Keratinocyte (primary cell): Measurements from ENCODE around the gene CASKIN2.
A peak's percentile ranks its signal among the peaks of the same experiment; 100 is the strongest.

ENCODE experiments used
- CTCF ChIP-seq, 3 experiments: IDR thresholded peaks in 1 of 3; conservative IDR thresholded peaks in 1 of 3; optimal IDR thresholded peaks in 1 of 3; 2 replicates in 2 of 3; 3 replicates in 1 of 3; pipeline versions ENCODE3 to v1.5.1; 2011; ENCODE audit warnings: low read length in 3 of 3, mild to moderate bottlenecking in 3 of 3, moderate library complexity in 2 of 3, control low read depth in 1 of 3, inconsistent platforms in 1 of 3; ENCODE audit not compliant: insufficient read depth in 2 of 3; ENCODE audit errors: extremely low read depth in 1 of 3
- EZH2 ChIP-seq: IDR thresholded peaks from one replicate; pipeline ENCODE4 v1.6.1; 2012; ENCODE audit warnings: inconsistent platforms, mild to moderate bottlenecking, low read length, moderate library complexity

DNA sequence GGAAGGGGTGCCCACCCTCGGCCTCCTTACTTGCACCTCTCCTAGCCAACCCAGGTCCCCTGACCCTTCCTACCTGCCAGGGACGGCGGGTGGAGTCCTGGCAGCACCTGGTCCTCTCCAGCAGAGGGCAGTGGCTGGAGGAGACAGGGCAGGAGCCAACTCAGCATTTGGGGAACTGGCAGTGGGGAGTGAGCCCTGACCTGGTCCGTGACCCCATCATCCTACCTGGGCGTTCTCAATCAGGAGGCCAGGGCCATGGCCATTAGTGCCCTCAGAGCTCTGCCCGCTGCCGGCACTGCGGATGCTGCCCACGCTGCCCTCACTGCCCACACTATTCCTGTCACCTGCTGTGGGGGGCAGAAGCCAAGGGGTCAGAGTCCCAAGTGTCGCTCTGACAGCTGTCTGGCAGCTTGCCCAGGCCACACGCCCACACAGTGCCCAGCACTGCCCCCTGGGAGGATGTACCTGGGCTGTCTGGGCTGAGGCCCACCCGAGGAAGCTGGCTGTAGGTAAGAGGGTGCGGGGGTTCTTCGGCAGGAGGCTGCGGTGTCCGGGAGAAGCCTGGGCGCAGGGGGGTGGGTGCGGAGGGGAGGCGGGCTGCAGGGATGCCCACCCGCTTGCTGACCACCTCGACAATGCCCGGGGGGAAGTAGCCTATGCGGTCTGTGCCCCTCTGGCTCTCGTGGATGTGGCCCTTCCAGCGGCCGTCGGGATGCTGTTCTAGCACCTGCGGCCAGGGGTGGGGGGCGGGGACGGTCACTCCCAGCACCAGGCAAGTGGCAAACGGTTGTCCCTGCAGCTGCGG, 10.8 kb downstream of the CASKIN2 start:
- TF ChIP-seq CTCF (optimal IDR thresholded peaks at IDR 0.05 in 1 of 3, IDR thresholded peaks at IDR 0.05 in 1 of 3, conservative IDR thresholded peaks at IDR 0.05 in 1 of 3; ENCODE audit: extremely low read depth in 1 of 3, insufficient read depth in 2 of 3, low read length in 3 of 3) (peak; percentile 78 to 85 (median 83)), EZH2 (no peak)
